EH (cell line): ENCODE data around the gene FBXL16.
A peak's percentile ranks its signal among the peaks of the same experiment; 100 is the strongest.

Experiments
- DNase-seq: peaks from one replicate; pipeline ENCODE4 v3.0.0-alpha.2; 2015; ENCODE audit warnings: low read depth

The FBXL16 gene

GRCh38 chr16:689175-689897, 16.3 kb downstream of the FBXL16 start:
- no peak for DNase-seq

- no peak for DNase-seq
Observed at GRCh38 chr16:687499-687898, 18.1 kb downstream of the FBXL16 start.

GRCh38 chr16:686459-687260, 18.9 kb downstream of the FBXL16 start:
- DNase-seq, result no peak

GRCh38 chr16:685967-686366, 19.6 kb downstream of the FBXL16 start:
- DNase-seq, result peak; percentile 48

- no peak for DNase-seq
Observed at GRCh38 chr16:684961-685696, 20.5 kb downstream of the FBXL16 start.

GRCh38 chr16:684071-684794, 21.4 kb downstream of the FBXL16 start, which contains the start of gene JMJD8:
Gene JMJD8 (minus strand): TSS chr16:684334. CDS start chr16:684319, 15 bp downstream.
- peak; percentile 96 for DNase-seq

- DNase-seq, result no peak
Observed at GRCh38 chr16:683396-684070, 22.1 kb downstream of the FBXL16 start.

GRCh38 chr16:682493-683395, 22.9 kb downstream of the FBXL16 start:
- no peak for DNase-seq

- peak; percentile 22 for DNase-seq
Observed at GRCh38 chr16:681746-682427, 23.7 kb downstream of the FBXL16 start.

GRCh38 chr16:680967-681745, 24.4 kb downstream of the FBXL16 start:
- peak; percentile 44 for DNase-seq

- no peak for DNase-seq
Observed at GRCh38 chr16:680625-680945, 25.0 kb downstream of the FBXL16 start.

GRCh38 chr16:679814-680624, 25.6 kb downstream of the FBXL16 start, which contains the start of gene STUB1:
Gene STUB1 (plus strand): TSS chr16:680410. CDS start chr16:680526, 116 bp downstream.
- peak; percentile 88 for DNase-seq

GRCh38 chr16:678858-679813, 26.5 kb downstream of the FBXL16 start:
- DNase-seq, result peak; percentile 64

GRCh38 chr16:678209-678857, 27.3 kb downstream of the FBXL16 start:
- no peak for DNase-seq

GRCh38 chr16:677316-678190, 28.0 kb downstream of the FBXL16 start:
- DNase-seq, result no peak
